Measurements from ENCODE around the gene NDUFS6.

Gene NDUFS6

DNA sequence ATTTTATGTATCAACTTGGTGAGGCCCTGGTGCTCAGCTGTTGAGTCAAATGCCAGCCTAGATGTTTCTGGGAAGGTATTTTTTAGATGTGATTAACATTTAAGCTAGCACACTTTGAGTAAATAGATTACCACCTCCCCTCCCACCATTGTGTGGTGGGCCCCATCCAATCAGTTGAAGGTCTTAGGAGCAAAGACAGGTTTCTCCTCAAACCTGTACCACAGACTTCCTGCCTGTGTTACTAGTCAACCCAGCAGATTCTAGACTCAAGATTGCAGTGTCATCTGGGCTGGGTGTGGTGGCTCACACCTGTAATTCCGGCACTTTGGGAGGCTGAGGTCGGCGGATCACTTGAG lies 35.3 kb upstream of the NDUFS6 start:
- no peak for DNase-seq

DNA sequence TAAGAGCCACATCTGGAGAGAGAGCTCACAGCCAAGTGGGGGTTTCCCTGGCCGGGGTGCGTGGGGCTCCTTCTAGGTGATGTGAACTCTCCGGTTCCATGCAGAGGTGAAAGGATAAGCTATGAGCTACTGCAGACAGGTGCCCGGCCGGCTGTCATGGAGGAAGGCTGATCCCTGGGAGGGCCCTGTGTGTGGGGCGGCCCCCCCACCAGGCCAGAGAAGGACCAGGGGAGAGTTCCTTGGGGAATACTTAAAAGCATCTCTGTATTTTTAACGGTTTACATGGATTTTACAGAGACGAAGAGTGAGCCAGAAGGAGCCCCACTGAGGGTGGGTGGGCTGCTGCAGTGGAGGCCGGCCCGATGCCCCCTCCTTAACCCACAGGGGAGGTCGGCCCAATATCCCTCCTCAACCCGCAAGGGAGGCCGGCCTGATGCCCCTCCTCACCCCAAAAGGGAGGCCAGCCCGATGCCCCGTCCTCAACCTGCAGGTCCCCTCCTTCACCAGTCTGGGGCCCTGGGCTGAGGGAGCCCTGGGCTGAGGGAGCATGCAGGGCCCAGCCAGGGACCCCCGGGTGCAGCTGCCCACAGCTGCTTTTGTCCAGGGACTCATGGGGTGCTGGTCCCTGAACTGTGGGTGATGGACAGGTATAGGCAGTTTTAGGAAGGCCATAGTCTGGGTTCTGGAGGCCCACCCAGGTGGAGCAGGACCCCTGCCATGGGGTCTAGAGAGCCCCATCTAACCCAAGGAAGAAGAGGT lies 33.5 kb upstream of the NDUFS6 start:
- no peak for DNase-seq

DNA sequence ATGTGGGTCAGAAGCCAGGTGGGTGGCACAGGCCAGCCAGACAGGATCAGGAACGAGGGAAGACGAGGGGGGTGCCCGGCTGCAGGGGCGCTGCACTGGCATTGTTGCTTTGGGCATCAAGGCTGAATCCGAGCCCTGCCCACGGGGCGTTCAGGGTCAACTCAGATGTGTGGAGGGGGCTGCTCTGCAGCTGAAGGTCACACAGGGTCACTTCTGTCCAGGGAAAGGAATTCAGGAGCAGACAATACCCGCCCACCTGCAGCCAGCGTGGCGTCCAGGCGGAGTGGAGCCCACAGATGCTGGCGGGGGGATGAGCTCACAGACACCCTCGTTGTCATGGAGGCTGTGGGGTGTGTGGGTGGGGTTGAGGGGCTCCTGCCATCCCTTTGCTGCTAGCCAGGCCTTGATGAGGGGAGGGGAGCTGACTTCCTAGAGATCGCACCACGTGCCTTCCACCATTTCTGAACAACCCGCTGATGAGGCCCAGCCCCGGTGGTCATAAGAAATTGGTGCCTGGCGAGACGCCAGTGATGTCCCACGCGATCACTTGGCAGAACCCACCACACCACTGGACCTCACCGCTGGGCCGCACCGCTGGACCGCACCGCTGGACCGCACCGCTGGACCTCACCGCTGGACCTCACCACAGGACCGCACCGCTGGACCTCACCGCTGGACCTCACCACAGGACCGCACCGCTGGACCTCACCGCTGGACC lies 32.8 kb upstream of the NDUFS6 start:
- no peak for DNase-seq

DNA sequence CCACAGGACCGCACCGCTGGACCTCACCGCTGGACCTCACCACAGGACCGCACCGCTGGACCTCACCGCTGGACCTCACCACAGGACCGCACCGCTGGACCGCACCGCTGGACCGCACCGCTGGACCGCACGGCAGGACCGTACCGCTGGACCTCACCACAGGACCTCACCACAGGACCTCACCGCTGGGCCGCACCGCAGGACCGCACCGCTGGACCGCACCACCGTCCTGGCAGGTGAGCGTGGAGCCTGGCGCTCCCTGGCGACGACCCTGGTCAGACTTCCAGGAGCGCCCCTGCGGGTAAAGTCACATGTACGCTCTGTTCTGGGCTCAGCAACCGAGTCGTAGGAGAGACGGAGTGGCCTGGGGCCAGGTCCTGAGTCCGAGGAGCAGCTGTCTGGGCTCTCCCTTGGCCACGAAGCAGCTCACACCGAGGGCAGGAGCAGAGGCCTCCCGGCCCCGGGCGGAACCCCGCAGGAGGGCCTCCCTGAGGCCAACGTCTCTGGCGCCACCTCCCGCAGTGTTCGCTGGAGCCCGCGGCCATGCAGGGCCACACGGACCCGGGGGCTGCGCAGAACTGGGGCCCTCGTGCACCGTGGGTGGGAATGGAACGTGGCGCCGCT lies 32.1 kb upstream of the NDUFS6 start:
- DNase-seq = no peak

DNA sequence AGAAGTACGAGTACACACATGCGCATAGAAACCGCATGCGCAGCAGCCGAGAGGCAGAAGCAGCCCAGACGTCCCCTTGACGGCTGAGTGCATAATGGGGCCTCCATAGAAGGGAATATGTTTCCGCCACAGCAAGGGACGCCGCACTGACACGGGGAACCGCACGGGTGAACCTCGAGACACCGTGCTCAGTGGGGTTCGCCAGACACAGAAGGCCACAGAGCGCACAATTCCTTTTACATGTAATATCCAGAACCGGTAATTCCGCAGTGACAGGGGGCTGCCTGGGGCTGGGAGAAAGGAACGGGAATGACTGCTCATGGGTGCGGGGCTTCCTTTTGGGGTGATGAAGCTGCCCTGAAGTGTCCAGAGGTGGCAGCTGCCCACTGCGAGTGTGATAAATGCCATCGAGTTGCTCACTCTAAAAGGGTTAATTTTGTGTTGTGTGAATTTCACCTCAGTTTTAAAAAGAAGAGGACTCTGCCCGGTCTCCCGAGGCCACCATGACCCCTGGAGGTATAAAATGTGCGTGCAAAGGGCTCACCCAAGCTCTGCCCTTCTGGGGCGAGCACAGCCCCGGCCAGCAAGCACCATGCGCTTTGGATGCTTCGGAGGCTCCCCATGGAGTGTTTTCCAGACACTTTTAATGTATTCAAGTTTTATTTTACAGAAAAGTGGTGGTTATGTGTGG lies 31.3 kb upstream of the NDUFS6 start:
- no peak for DNase-seq

DNA sequence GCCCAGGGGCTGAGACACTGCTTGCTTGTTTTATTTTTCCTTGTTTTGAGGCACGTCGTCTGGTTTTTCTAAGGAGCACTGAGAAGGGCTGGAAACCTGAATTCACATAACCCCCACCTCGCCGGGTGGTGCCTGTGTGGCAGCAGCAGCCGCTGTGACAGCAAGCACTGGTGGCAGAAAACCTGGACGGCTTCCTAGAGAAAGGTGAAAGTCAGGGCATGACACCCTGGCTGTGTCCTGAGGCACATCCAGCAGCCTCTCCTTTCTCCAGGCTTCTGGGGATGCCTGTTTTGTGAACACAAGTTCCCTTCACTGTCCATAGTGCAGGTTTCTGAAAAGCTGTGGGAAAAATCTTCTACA lies 30.8 kb upstream of the NDUFS6 start:
- DNase-seq = no peak

DNA sequence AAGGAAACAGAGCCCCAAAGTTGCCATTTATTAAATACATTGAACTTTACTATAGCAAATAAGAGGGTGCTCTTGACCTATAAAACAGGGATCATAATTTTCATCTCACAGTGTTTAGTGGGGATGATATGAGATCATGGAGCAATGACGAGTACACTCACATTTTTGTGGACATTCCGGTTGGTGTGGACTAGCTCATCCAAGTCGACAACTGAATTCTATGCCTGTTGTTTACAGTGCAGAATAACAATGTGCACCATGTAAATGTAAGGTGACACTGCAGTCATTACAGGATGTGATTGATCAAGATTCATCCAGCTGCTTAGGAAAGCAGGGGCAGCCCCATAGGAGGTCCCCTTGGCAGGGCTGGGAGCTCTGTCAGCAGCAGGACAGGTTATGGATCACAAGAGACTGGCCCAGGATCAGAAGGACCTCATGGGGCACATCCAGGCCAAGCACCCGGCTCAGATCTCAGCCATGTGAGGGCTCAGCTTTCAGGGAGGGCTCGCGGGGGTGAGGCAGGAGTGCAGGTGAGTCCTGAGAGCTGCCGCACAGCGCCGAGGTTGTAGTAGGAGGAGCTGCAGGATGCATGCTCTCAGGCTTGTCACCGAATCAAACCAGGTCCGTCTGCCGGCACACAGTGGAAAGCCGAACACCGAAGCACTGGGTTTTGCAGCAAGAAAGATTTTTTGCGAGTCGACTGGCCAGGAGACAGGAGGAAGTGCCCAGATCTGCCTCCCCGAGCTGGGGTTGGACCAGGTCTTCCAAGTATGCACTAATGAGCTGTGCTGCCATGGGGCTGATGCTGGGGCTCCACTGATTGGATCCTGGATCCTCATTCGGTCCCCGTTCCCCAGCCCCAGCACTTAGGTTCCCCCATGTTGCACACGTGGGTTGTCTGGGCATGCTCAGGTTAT lies 29.8 kb upstream of the NDUFS6 start:
- DNase-seq = no peak

DNA sequence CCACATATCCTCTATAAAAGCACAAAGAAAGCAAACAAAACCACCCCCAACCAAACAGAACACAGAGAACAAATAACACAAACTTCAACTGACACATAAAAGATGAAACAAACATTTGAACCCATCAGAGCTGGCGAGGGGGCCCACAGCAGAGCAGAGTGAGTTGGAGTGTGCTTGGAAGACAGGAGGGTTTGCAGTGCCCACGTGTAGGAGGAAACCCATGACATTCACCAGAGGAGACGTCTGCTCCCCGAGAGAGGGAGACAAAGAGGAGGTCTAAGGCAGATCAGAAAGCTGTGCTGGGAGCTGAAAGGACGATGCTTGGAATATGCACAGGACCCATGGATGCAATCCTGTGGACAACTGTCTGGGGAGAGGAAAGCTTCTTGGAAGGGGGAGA lies 28.6 kb upstream of the NDUFS6 start:
- no peak for DNase-seq

DNA sequence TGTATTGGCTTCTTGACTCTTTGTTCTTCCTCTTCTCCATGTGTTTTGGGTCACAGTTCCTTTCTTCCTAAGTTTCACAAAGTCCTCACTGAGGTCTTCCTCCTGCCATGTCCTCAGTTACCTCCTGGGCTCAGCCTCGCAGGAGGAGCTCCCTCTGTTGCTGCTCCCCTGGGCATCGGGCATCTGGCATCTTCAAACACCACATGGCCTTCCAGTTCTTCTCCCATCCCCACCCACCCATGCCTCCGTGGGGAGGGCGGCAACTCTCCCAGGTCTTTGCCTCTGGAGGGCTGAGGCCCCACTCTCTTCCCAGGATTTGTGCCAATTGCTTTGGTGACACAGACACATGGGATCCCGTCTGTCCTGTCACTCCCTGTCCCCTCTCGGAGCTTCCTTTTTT lies 24.4 kb upstream of the NDUFS6 start:
- DNase-seq = no peak

DNA sequence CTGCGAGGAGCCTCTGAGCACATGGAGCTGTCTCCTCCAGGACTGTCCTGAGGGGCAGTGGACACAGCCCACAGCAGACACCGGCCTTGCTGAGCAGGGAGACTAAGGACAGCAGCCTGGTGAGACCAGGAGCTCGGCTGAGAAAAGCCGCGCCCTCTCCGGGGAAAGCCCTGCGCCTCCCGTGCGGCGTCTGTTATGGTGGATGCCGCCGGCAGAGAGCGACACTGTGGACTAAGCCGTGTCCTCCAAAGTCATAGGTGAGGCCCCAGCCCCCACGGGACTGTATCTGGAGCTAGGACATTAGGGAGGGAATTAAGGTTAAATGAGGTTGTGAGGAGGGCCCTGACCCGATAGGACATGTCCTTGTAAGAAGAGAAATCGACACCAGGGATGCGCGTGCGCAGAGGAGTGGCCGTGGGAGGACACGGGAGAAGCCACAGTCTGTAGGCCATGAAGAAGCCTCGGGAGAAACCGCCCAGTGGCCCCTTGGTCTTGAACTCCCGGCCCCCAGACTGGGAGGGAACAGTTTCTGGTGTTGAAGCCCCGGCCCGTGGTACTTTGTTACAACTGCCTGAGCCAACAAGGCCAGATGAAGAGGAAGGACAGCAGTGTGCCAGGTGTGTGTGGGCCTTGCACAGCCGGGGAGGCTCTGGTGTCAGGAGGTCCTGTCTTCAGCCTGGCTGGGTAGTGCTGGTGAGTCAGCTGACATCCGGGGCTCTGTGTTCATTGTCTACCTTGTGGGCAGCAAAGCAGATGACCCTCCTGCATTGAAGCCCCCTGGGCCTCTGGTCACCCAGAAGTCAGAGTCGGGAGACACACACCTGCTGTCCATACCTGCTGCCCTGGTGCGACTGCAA lies 23.7 kb upstream of the NDUFS6 start:
- no peak for DNase-seq

DNA sequence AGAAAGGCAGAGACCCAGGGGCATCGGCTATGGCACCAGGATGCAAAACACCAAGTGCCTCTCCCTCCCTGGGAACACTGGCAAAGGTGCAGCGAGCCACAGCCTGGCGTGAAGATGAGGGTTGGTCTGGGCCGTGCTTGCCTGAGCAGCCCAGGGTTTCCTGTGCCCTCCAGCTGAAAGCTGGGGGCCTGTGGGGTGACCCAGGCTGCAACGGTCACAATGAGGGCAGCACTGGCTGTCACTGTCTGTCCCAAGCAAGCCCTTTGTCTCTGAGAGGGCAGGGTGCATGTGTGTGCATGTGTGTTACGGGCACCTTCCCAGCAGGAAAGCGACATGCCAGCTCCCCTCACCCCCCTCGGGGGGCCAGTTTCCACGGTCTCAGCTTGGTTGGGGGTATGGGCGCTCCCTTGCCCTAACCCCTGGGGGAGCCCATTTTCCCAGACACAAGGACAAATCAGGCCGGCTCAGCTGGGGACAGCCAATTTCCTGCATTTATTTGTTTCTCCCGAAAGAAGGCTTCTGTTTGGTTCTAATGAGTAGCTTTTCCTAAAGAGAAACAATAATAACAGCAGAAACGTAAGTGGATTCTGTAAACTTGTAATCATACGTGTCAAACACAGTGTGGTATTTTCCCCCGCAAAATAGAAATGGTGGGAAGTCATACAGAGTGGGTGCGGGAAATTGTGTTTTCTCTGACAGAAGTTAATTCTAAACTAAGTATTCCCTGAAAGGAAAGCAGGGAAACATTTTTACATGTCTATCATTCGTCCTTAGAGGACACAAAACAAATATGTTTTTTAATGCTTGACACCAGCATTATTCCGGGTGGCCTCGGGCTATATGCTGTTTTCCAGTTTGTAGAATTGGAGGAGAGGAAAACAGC lies 22.8 kb upstream of the NDUFS6 start:
- no peak for DNase-seq

DNA sequence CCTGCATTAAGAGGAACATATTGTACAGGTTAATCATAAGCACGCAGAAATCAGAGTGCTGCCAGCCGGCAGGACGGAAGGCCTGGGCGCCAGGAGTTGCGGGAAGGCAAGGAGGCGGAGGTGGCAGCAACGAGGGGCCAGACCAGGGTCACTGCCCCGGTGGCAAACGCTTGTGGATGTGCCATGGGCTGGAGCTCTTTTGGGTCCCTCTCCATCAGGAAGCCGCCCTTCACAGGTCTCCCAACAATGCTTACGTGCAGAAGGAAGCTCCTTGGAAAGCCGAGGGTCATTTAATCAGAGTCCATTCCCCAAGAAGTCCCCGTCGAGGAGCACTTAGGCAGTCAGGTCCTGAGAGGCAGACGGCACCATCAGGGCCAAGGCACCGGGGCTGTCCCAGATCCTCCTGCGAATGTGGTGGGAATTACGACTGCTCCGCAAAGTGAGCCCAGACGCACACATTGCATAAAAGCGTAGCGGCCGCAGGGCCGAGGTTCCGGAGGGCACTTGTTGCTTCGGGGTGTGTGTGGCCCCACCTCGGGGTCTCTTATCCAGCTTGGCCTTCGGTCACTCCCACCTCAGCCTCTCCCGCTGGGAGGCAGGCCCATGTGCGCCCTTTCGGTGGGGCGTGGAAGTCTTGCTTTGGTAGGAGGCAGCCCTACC lies 22.1 kb upstream of the NDUFS6 start:
- no peak for DNase-seq

DNA sequence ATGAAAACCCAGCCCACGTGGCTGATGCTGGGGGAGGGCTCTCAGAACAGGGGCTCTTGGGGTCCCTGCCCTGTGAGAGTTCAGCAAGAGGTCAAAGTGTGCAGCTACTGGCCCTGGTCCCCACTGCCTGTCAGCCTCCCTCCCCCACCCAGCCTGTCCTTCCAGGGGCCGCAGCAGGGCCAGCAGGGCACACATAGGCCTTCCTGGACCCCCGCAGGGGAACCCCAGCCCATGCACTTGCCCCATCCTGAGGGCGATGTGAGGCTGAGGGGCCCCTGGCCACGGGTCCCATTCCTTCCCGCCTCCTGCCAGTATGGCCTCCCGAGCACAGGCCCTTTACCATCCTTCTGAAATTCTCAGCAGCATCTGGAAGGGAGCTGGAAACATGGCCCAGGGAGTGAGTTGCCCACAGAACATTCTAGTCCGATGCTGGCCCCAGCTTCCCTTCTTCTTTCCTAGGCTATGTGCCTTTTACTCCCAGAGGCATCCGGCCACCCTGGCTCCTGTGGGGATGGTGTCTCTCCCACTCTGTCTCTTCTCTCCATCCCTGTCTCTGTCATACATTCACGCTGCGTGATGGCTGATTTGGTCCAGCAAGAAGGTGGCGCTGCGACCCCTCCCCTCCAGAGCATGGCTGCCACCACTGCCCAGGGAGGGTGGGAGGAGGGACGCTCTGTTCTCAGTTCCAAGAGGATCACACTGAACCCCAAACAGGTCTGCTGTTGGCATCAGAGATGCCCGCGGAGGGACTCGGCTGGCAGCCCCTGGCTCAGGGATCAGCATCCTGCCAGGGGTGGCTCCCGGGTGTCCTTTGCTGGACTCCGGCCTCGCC lies 21.2 kb upstream of the NDUFS6 start:
- DNase-seq = no peak

DNA sequence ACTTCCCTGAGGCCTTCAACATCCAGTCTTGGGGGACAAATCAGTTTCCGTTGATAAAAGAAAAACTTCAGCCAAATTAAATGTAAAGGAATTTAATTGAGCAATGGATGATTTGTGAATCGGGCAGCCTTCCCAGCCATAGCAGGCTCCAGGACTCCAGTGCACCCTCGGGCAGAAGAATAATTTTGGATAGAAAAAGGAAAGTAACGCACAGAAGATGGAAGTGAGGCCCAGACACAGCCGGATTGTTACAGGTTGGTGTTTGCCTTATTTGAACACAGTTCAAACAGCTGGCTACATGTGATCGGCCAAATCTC lies 20.6 kb upstream of the NDUFS6 start:
- no peak for DNase-seq

DNA sequence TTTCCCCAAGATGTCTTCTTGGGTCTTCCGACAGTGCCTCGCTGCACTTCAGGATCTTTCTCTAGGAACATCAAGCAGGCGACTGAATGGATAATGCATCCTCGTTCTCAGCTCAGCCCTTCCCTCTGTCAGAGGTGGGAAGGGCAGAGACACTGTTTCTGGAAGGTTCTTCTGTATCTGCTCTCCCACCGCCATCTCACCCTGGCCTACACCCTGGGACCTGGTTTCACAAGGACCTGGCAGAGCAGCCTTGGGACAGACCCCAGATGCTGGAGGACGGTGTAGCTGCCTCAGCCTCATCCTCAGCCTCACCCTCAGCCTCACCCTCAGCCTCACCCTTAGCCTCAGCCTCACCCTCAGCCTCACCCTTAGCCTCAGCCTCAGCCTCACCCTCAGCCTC lies 20.1 kb upstream of the NDUFS6 start:
- DNase-seq = no peak

DNA sequence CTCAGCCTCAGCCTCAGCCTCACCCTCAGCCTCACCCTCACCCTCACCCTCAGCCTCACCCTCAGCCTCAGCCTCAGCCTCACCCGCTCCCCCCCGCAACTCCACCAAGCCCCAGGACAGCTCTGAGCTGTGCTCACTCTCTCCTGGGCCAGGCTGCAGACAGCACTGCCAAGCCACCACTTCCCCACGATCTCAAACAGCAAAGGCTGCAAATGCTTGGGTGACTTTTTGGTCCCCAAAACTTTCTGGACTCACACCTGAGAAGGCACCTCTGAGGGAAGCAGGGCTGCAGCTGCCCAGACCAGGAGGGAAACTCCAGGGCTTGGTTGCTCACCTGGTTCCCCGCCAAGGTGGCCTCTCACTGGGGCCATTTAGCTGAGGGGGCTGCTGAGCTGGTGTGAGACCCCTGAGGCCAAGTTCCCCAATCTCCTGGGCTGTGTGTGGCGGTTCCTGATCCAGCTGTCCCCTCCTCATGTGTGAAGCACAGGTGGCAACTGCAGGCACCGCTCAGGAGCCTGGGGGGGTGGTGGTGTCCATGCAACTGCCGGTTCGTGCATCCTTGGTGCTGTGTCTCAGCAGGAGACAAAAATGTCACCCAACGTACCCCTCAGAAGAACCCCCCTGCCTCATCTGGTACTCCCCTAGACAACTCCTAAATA lies 19.4 kb upstream of the NDUFS6 start:
- no peak for DNase-seq

DNA sequence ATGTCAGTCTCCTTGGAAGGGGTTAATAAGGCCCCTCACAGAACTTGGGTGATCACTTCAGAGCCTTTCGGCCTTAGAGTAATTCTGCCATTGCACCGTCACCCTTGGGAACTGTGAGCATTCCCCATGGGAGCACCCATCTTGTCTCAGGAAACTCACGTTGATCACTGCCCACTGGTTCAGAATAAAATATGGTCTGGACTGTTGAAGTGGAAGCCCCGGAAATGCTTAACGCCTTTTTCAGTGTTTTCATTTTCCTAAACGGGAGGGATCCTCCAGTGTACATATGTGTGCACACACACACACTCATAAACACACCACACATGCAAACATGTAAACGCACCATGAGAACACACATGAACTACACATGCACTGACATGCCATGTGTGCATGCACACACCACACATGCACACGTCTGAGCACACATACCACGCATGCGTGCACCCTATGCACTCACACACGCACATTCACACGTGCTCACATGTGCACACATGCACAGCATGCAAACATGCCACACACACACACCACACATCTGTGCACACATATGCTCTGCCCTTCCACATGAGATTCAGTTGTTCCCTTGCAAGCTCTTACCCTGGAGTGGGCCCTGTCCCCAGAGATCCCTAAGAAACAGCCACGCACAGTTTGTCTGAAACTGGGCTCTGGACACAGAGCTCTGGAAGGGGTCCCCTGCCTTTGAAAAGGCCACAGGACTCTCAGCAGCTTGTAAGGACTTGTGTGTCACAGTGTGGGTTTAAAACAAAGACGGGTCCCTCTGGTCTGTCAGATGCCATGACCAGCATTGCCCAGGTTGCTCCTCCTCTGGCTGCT lies 18.6 kb upstream of the NDUFS6 start:
- no peak for DNase-seq

DNA sequence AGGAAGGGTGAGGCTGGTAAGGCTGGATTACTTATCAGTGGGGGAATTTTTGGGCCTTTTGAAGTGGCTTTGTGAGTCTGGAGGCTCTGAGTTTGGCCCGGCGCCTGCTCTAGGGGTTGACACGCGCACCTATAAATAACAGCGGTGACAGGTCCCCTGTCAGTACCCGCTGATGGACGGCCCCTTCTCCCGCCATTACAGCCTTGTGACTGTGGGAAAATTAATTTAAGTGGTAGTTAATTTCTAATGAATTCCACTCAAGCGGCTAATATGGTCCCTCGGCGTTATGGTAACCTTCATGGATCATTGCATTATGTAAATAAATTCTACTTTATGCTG lies 18.0 kb upstream of the NDUFS6 start:
- no peak for DNase-seq

All from inflammatory macrophage treated with lipopolysaccharide for 4 hours (primary cell).